ENCODE data around the gene SLC30A1. TPM values are rescaled to one million over a fixed set of nuclear protein-coding genes. Genes with fewer than 3 reads are reported as not detected.

Gene SLC30A1
- total RNA-seq, 1 experiment from 2014 or later: 6.7 TPM

DNA sequence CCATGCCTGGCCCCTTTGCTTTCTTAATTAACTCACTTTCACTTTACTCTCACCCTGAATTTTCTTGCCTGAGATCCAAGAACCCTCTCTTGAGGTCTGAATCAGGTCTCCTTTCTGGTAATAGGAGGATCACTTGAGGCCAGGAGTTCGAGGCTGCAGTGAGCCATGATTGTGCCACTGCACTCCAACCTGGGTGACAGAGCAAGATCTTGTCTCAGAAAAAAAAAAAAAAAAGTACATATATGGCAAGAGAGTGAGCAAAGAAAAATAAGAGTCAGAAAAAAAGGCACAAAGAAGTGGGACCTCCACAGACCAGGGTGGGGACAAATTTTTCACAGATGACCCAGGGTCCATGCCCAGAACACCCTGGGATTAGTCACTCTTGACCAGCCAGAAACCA, 52.9 kb downstream of the SLC30A1 start:
- no peaks in the 10 kb centered on the region for H3F3A ChIP-seq (ENCODE audit: low read length, unreplicated experiment)
- peaks cover 6% of the 10 kb centered on the region; the same call in 1 of the 2 replicates for H3K4me1 ChIP-seq (ENCODE audit: insufficient read depth, low read length)
- no peaks in the 10 kb centered on the region for H3K79me2 ChIP-seq (ENCODE audit: low read length)
- no TSS peak for BruUV-seq (replicated peaks)
- H3K9ac ChIP-seq (ENCODE audit: low read length): no peak overlapping the region
- H3K27me3 ChIP-seq (ENCODE audit: low read length): no peaks in the 10 kb centered on the region
- no peaks in the 10 kb centered on the region for H3K36me3 ChIP-seq (ENCODE audit: low read depth, low read length)
- H3K4me2 ChIP-seq (ENCODE audit: low read length): no peak overlapping the region
- no peaks in the 10 kb centered on the region for H3K9me2 ChIP-seq (replicated peaks; ENCODE audit: low read length)
- POLR2A ChIA-PET (ENCODE audit: unreplicated experiment): no interaction called here
- intact Hi-C loops (cut with micrococcal nuclease): no loop called here
- TF ChIP-seq, protein P1, sequence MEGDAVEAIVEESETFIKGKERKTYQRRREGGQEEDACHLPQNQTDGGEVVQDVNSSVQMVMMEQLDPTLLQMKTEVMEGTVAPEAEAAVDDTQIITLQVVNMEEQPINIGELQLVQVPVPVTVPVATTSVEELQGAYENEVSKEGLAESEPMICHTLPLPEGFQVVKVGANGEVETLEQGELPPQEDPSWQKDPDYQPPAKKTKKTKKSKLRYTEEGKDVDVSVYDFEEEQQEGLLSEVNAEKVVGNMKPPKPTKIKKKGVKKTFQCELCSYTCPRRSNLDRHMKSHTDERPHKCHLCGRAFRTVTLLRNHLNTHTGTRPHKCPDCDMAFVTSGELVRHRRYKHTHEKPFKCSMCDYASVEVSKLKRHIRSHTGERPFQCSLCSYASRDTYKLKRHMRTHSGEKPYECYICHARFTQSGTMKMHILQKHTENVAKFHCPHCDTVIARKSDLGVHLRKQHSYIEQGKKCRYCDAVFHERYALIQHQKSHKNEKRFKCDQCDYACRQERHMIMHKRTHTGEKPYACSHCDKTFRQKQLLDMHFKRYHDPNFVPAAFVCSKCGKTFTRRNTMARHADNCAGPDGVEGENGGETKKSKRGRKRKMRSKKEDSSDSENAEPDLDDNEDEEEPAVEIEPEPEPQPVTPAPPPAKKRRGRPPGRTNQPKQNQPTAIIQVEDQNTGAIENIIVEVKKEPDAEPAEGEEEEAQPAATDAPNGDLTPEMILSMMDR (conservative IDR thresholded peaks at IDR 0.05; ENCODE audit: low read depth, low read length): no peak
- TF ChIP-seq EZH2phosphoT487 (IDR thresholded peaks at IDR 0.05; ENCODE audit: borderline replicate concordance, low read length) (no peak), EZH2 (IDR thresholded peaks at IDR 0.05; ENCODE audit: low read length, unreplicated experiment) (no peak)
- no peak overlapping the region for H2AFZ ChIP-seq (ENCODE audit: low read length)
- no peak overlapping the region for H3K27ac ChIP-seq (ENCODE audit: low read length)
- no peaks in the 10 kb centered on the region for H3K9me3 ChIP-seq (ENCODE audit: low read length)
- CTCF ChIA-PET: no interaction called here
- no peak overlapping the region for H3K4me3 ChIP-seq (ENCODE audit: low read length)
- DNase-seq: no peak
- no peaks in the 10 kb centered on the region for H4K20me1 ChIP-seq (ENCODE audit: low read length)
- no peak for ATAC-seq

- BruUV-seq (replicated peaks): no TSS peak
- H3K9me2 ChIP-seq (replicated peaks; ENCODE audit: low read length): no peaks in the 10 kb centered on the region
- intact Hi-C loops (cut with micrococcal nuclease): no loop called here
- DNase-seq (no peak), ATAC-seq (no peak)
- H3K4me3 ChIP-seq (ENCODE audit: low read length): no peak overlapping the region
- TF ChIP-seq EZH2phosphoT487 (IDR thresholded peaks at IDR 0.05; ENCODE audit: borderline replicate concordance, low read length) (no peak), EZH2 (IDR thresholded peaks at IDR 0.05; ENCODE audit: low read length, unreplicated experiment) (no peak)
- no peaks in the 10 kb centered on the region for H3F3A ChIP-seq (ENCODE audit: low read length, unreplicated experiment)
- H3K27ac ChIP-seq (ENCODE audit: low read length): no peak overlapping the region
- no peaks in the 10 kb centered on the region for H4K20me1 ChIP-seq (ENCODE audit: low read length)
- POLR2A ChIA-PET (ENCODE audit: unreplicated experiment): no interaction called here
- H3K4me2 ChIP-seq (ENCODE audit: low read length): no peak overlapping the region
- CTCF ChIA-PET: no interaction called here
- H3K79me2 ChIP-seq (ENCODE audit: low read length): no peaks in the 10 kb centered on the region
- no peaks in the 10 kb centered on the region for H3K36me3 ChIP-seq (ENCODE audit: low read depth, low read length)
- H2AFZ ChIP-seq (ENCODE audit: low read length): no peak overlapping the region
- peaks cover 3% of the 10 kb centered on the region; the same call in 1 of the 2 replicates for H3K4me1 ChIP-seq (ENCODE audit: insufficient read depth, low read length)
- no peaks in the 10 kb centered on the region for H3K9me3 ChIP-seq (ENCODE audit: low read length)
- no peaks in the 10 kb centered on the region for H3K27me3 ChIP-seq (ENCODE audit: low read length)
- no peak overlapping the region for H3K9ac ChIP-seq (ENCODE audit: low read length)
Measured at GRCh38 chr1:211525101-211525676, 53.8 kb downstream of the SLC30A1 start.

GRCh38 chr1:211524521-211524920, 54.4 kb downstream of the SLC30A1 start:
- H3K9me2 ChIP-seq (replicated peaks; ENCODE audit: low read length): no peaks in the 10 kb centered on the region
- ATAC-seq (no peak), DNase-seq (no peak)
- H3K79me2 ChIP-seq (ENCODE audit: low read length): no peaks in the 10 kb centered on the region
- BruUV-seq (replicated peaks): no TSS peak
- no peak overlapping the region for H2AFZ ChIP-seq (ENCODE audit: low read length)
- no peak overlapping the region for H3K27ac ChIP-seq (ENCODE audit: low read length)
- H3K27me3 ChIP-seq (ENCODE audit: low read length): no peaks in the 10 kb centered on the region
- H3K36me3 ChIP-seq (ENCODE audit: low read depth, low read length): no peaks in the 10 kb centered on the region
- no peak overlapping the region for H3K4me3 ChIP-seq (ENCODE audit: low read length)
- TF ChIP-seq EZH2phosphoT487 (IDR thresholded peaks at IDR 0.05; ENCODE audit: borderline replicate concordance, low read length): no peak
- intact Hi-C loops (cut with micrococcal nuclease): no loop called here
- no peak overlapping the region for H3K9ac ChIP-seq (ENCODE audit: low read length)
- H3K4me2 ChIP-seq (ENCODE audit: low read length): no peak overlapping the region
- H3F3A ChIP-seq (ENCODE audit: low read length, unreplicated experiment): no peaks in the 10 kb centered on the region
- ChIA-PET CTCF (no interaction called here), POLR2A (ENCODE audit: unreplicated experiment) (no interaction called here)
- H3K9me3 ChIP-seq (ENCODE audit: low read length): no peaks in the 10 kb centered on the region
- H4K20me1 ChIP-seq (ENCODE audit: low read length): no peaks in the 10 kb centered on the region
- H3K4me1 ChIP-seq (ENCODE audit: insufficient read depth, low read length): no peaks in the 10 kb centered on the region

All from PC-3 (cell line).